NCI-H2081 (cell line): Measurements from ENCODE around the gene EXO5.
"Not testable (repeated sequence)": the region's sequence is repeated elsewhere in the genome, so short reads cannot be mapped to it uniquely, and the experiment has no call there.

ENCODE experiments used
- DNase-seq, 2 experiments: peaks; one replicate each; lab custom pipeline; 2025; lab: John Stamatoyannopoulos, UW

The EXO5 gene

GRCh38 chr1:40508375-40509341, at the start of gene EXO5:
TSS of gene EXO5 (plus strand) at chr1:40508767. CDS start at chr1:40514545, 5,778 bp downstream.
- DNase-seq, result peak; percentile 81 to 87

GRCh38 chr1:40462956-40463590, 45.5 kb upstream of the EXO5 start:
- no peak for DNase-seq

GRCh38 chr1:40469327-40469726, 39.2 kb upstream of the EXO5 start:
- DNase-seq, result no peak

GRCh38 chr1:40475268-40475667, 33.3 kb upstream of the EXO5 start:
- no peak for DNase-seq

GRCh38 chr1:40476924-40477677, 31.5 kb upstream of the EXO5 start, which contains the start of gene ZFP69:
TSS of gene ZFP69 (plus strand) at chr1:40477290. CDS start at chr1:40479362, 2,072 bp downstream.
- DNase-seq, result peak; percentile 83 to 86

- DNase-seq, result no peak
Observed at GRCh38 chr1:40477678-40478053, 30.9 kb upstream of the EXO5 start.

- no peak for DNase-seq
Observed at GRCh38 chr1:40478276-40478675, 30.3 kb upstream of the EXO5 start.

GRCh38 chr1:40479156-40479555, 29.4 kb upstream of the EXO5 start:
- no peak for DNase-seq

GRCh38 chr1:40495315-40495903, 13.2 kb upstream of the EXO5 start:
- no peak for DNase-seq

- DNase-seq, result not testable (repeated sequence)
Observed at GRCh38 chr1:40502651-40503050, 5.9 kb upstream of the EXO5 start.

- DNase-seq, result no peak
Observed at GRCh38 chr1:40507973-40508372, 594 bp upstream of the EXO5 start.

- DNase-seq, result no peak
Observed at GRCh38 chr1:40519517-40519916, 10.9 kb downstream of the EXO5 start.

- DNase-seq, result no peak
Observed at GRCh38 chr1:40530735-40531380, 22.3 kb downstream of the EXO5 start.

- DNase-seq, result peak; percentile 95 to 98
Observed at GRCh38 chr1:40531381-40532061, 23.0 kb downstream of the EXO5 start, which contains the start of gene ZNF684. TSS of gene ZNF684 (plus strand) at chr1:40531637. CDS start at chr1:40533167, 1,530 bp downstream.

- DNase-seq, result no peak
Observed at GRCh38 chr1:40532062-40532389, 23.5 kb downstream of the EXO5 start.

GRCh38 chr1:40532844-40533424, 24.4 kb downstream of the EXO5 start:
- peak; percentile 67 to 76 for DNase-seq

GRCh38 chr1:40534589-40534988, 26.0 kb downstream of the EXO5 start:
- no peak for DNase-seq

GRCh38 chr1:40535732-40536131, 27.2 kb downstream of the EXO5 start:
- DNase-seq, result no peak

GRCh38 chr1:40539338-40539737, 30.8 kb downstream of the EXO5 start:
- DNase-seq, result no peak

GRCh38 chr1:40546957-40547356, 38.4 kb downstream of the EXO5 start:
- DNase-seq, result no peak
